A673 (cell line): ENCODE data around the gene ZNF394. TPM values are rescaled to one million over a fixed set of nuclear protein-coding genes. Genes with fewer than 3 reads are reported as not detected.

Source experiments
- BruUV-seq: library from RNA; stranded (reverse); fragments of 400-500 nt; replicated peaks from 2 replicates; lab custom pipeline; 2021; lab: Mats Ljungman, UMichigan
- CTCF ChIA-PET: fragments of 300-600 bp; sonication (Branson Sonifier 250); formaldehyde crosslinking; loops from one replicate; lab custom pipeline; 2022; ENCODE audit warnings: antibody characterized with exemption; lab: Charles Lee
- POLR2A ChIA-PET: fragments of 300-600 bp; sonication (Branson Sonifier 250); formaldehyde crosslinking; loops from one replicate; lab custom pipeline; 2022; ENCODE audit warnings: antibody characterized with exemption; ENCODE audit not compliant: low non-redundant PET; lab: Charles Lee
- DNase-seq: peaks from one replicate; pipeline ENCODE4 v3.0.0-alpha.2; 2015; ENCODE audit warnings: low spot score
- H3K27ac ChIP-seq: fragments of 200-600 bp; sonication (generic); 2 replicates; pipeline ENCODE4 v1.5.1; 2016; ENCODE audit warnings: mixed run types, low read depth, mild to moderate bottlenecking, mixed read lengths, antibody characterized with exemption, low read length; ENCODE audit not compliant: poor library complexity, severe bottlenecking
- H3K27me3 ChIP-seq: fragments of 200-600 bp; sonication (generic); replicated peaks from 2 replicates; pipeline ENCODE4 v1.6.1; 2017; ENCODE audit warnings: mixed run types, low read depth, mild to moderate bottlenecking, mixed read lengths, antibody characterized with exemption, low read length; ENCODE audit not compliant: insufficient read depth, poor library complexity
- H3K36me3 ChIP-seq: fragments of 200-600 bp; sonication (generic); 2 replicates; pipeline ENCODE4 v1.6.1; 2016; ENCODE audit warnings: mixed run types, mild to moderate bottlenecking, mixed read lengths, antibody characterized with exemption, low read length; ENCODE audit not compliant: insufficient read depth, poor library complexity, severe bottlenecking
- H3K4me1 ChIP-seq: fragments of 200-600 bp; sonication (generic); 2 replicates; pipeline ENCODE4 v1.6.1; 2017; ENCODE audit warnings: mixed run types, mild to moderate bottlenecking, mixed read lengths, antibody characterized with exemption, low read length; ENCODE audit not compliant: insufficient read depth, poor library complexity, severe bottlenecking
- H3K4me3 ChIP-seq: fragments of 200-600 bp; sonication (generic); 2 replicates; pipeline ENCODE4 v1.5.1; 2016; ENCODE audit warnings: low read depth, mixed run types, mild to moderate bottlenecking, mixed read lengths, low read length; ENCODE audit not compliant: poor library complexity, severe bottlenecking
- H3K9me3 ChIP-seq: fragments of 200-600 bp; sonication (generic); 2 replicates; pipeline ENCODE4 v1.6.1; 2016; ENCODE audit warnings: mixed run types, low read depth, mild to moderate bottlenecking, mixed read lengths, antibody characterized with exemption, low read length; ENCODE audit not compliant: poor library complexity, severe bottlenecking
- CTCF ChIP-seq: fragments of 300-800, 200-600 bp; sonication (generic); conservative IDR thresholded peaks from 2 replicates; pipeline ENCODE4 v1.5.1; 2017; ENCODE audit warnings: low read depth, mild to moderate bottlenecking, antibody characterized with exemption, low read length, moderate library complexity, mixed read lengths
- EZH2 ChIP-seq: fragments of 200-600 bp; sonication (generic); IDR thresholded peaks from 2 replicates; pipeline ENCODE4 v1.6.1; 2017; ENCODE audit warnings: borderline replicate concordance, low read depth, mild to moderate bottlenecking, mixed read lengths, antibody characterized with exemption, low read length; ENCODE audit not compliant: poor library complexity, severe bottlenecking
- intact Hi-C: fragments of 100-400 bp; cut with micrococcal nuclease; formaldehyde crosslinking; loops from one replicate; pipeline ENCODE4 v1.10.0; 2022; ENCODE audit not compliant: unreplicated experiment
- total RNA-seq: library from RNA; stranded (reverse); gene quantifications from 2 replicates; pipeline ENCODE4 v1.2.3, GENCODE V29; 2021

Gene ZNF394
- total RNA-seq, 1 experiment from 2014 or later: 20.2 TPM

GRCh38 chr7:99451936-99452335 lies 48.1 kb downstream of the ZNF394 start:
- DNase-seq: no peak
- no TSS peak for BruUV-seq
- intact Hi-C loops: no loop called here
- ChIA-PET POLR2A (no interaction called here), CTCF (no interaction called here)
- Histone ChIP-seq H3K36me3 (peaks cover 85% of the 10 kb centered on the region), H3K27ac (no peak overlapping the region), H3K9me3 (no peaks in the 10 kb centered on the region), H3K27me3 (no peaks in the 10 kb centered on the region), H3K4me1 (no peaks in the 10 kb centered on the region), H3K4me3 (no peak overlapping the region)
- TF ChIP-seq CTCF: no peak
- no peak for TF ChIP-seq EZH2

GRCh38 chr7:99449326-99449725 lies 50.8 kb downstream of the ZNF394 start:
- TF ChIP-seq CTCF (no peak), EZH2 (no peak)
- POLR2A ChIA-PET: no interaction called here
- H3K9me3 ChIP-seq: no peaks in the 10 kb centered on the region
- H3K27me3 ChIP-seq: no peaks in the 10 kb centered on the region
- no peak overlapping the region for H3K4me3 ChIP-seq
- H3K27ac ChIP-seq: no peak overlapping the region
- no peaks in the 10 kb centered on the region for H3K4me1 ChIP-seq
- no peak for DNase-seq
- intact Hi-C loops: no loop called here
- CTCF ChIA-PET: interaction anchor here (0.6 kb wide), 1 partner anchor 11 kb away, joined by 3 read pairs; no protein-coding TSS in a partner anchor
- H3K36me3 ChIP-seq: peaks cover 82% of the 10 kb centered on the region
- no TSS peak for BruUV-seq

DNA sequence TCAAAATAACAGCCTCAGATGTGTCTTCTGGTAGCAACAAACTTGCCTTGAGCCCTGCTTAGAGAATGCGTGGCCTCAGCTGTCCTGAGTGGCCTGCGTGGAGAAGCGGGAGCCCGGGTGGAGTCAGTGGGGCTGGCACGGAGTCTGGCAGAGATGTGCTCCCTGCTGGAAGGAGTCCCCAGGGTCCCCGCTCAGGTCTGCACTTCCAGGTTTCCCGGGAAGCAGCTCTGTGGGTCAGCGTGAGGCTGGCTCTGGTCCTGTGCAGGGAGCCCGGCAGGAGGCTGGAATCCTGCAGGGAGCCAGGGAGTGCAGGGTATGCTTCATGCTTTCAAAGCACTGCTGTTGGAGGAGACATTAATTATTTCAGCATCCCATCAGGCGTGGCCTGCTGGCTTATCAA lies 51.2 kb downstream of the ZNF394 start:
- Histone ChIP-seq H3K4me1 (no peaks in the 10 kb centered on the region), H3K27me3 (no peaks in the 10 kb centered on the region), H3K9me3 (no peaks in the 10 kb centered on the region), H3K36me3 (peaks cover 78% of the 10 kb centered on the region), H3K4me3 (no peak overlapping the region), H3K27ac (no peak overlapping the region)
- POLR2A ChIA-PET: no interaction called here
- no peak for DNase-seq
- TF ChIP-seq EZH2 (no peak), CTCF (no peak)
- intact Hi-C loops: no loop called here
- CTCF ChIA-PET: no interaction called here
- no TSS peak for BruUV-seq
